SU-DHL-6 (cell line): Measurements from ENCODE around the gene IQSEC3.
"Not testable (repeated sequence)": the region's sequence is repeated elsewhere in the genome, so short reads cannot be mapped to it uniquely, and the experiment has no call there.

Experiments
- H2AFZ ChIP-seq: fragments of 200-600 bp; sonication (generic); 2 replicates; pipeline ENCODE4 v1.6.1; 2014; ENCODE audit warnings: low read depth, mild to moderate bottlenecking, moderate library complexity, mixed read lengths, antibody characterized with exemption, low read length; ENCODE audit not compliant: severe bottlenecking
- H3F3A ChIP-seq: fragments of 200-600 bp; shearing (Covaris generic); 2 replicates; pipeline ENCODE4 v1.6.0; 2016; ENCODE audit warnings: antibody characterized with exemption, mild to moderate bottlenecking; ENCODE audit not compliant: insufficient read depth
- H3K27ac ChIP-seq: fragments of 200-600 bp; sonication (generic); 2 replicates; pipeline ENCODE4 v1.5.1; 2016; ENCODE audit warnings: low read depth, mild to moderate bottlenecking, low read length, moderate library complexity, mixed read lengths
- H3K27me3 ChIP-seq: fragments of 200-600 bp; sonication (generic), shearing (Covaris generic); 2 replicates; pipeline ENCODE4 v1.6.0; 2014; ENCODE audit warnings: mild to moderate bottlenecking, low read length
- H3K36me3 ChIP-seq: fragments of 200-600 bp; sonication (generic); 2 replicates; pipeline ENCODE4 v1.6.1; 2014; ENCODE audit warnings: mild to moderate bottlenecking, low read length, mixed read lengths
- H3K4me2 ChIP-seq: fragments of 300-600, 200-600 bp; shearing (Covaris generic), sonication (generic); 2 replicates; pipeline ENCODE4 v1.6.0; 2014; ENCODE audit warnings: low read length, low read depth, mild to moderate bottlenecking; ENCODE audit not compliant: poor library complexity, severe bottlenecking
- H3K4me3 ChIP-seq: fragments of 200-600 bp; sonication (generic); 2 replicates; pipeline ENCODE4 v1.5.1; 2014; ENCODE audit warnings: antibody characterized with exemption, low read length, mild to moderate bottlenecking, mixed read lengths; ENCODE audit not compliant: insufficient read depth, poor library complexity, severe bottlenecking
- H3K79me2 ChIP-seq: fragments of 200-600 bp; sonication (generic); 2 replicates; pipeline ENCODE4 v1.6.1; 2014; ENCODE audit warnings: mild to moderate bottlenecking, low read length, moderate library complexity; ENCODE audit not compliant: insufficient read depth
- H3K9ac ChIP-seq: fragments of 200-600 bp; sonication (generic); 2 replicates; pipeline ENCODE4 v1.7.0; 2014; ENCODE audit warnings: mild to moderate bottlenecking, low read length
- H3K9me2 ChIP-seq: fragments of 200-600 bp; sonication (generic); replicated peaks from 2 replicates; pipeline ENCODE4 v1.6.1; 2014; ENCODE audit warnings: low read length; ENCODE audit not compliant: insufficient read depth
- H3K9me3 ChIP-seq: fragments of 200-600 bp; sonication (generic); 2 replicates; pipeline ENCODE4 v1.6.1; 2014; ENCODE audit warnings: low read length, mixed read lengths; ENCODE audit not compliant: insufficient read depth
- H4K20me1 ChIP-seq: fragments of 200-600 bp; sonication (generic); 2 replicates; pipeline ENCODE4 v1.6.1; 2014; ENCODE audit warnings: low read depth, mild to moderate bottlenecking, antibody characterized with exemption, low read length, moderate library complexity, mixed read lengths
- CTCF ChIP-seq: fragments of 200-600 bp; sonication (generic); IDR thresholded peaks from one replicate; pipeline ENCODE4 v1.5.1; 2017; ENCODE audit warnings: antibody characterized with exemption, mild to moderate bottlenecking, low read length, moderate library complexity; ENCODE audit not compliant: insufficient read depth, poor library complexity, severe bottlenecking
- EZH2phosphoT487 ChIP-seq: fragments of 200-600 bp; sonication (generic), shearing (Covaris generic); conservative IDR thresholded peaks from 2 replicates; pipeline ENCODE4 v1.6.1; 2018; ENCODE audit warnings: mild to moderate bottlenecking, antibody characterized with exemption, low read length, moderate library complexity, mixed read lengths

IQSEC3 gene

GRCh38 chr12:77101-77719, 10.6 kb downstream of the IQSEC3 start:
- H3K9me3 ChIP-seq, H3K9me2 ChIP-seq, H3K27ac ChIP-seq, H2AFZ ChIP-seq, H3K4me3 ChIP-seq, H3K9ac ChIP-seq, H3K4me2 ChIP-seq, H3F3A ChIP-seq, H3K36me3 ChIP-seq, H3K79me2 ChIP-seq, H3K27me3 ChIP-seq, H4K20me1 ChIP-seq: not testable (repeated sequence)

DNA sequence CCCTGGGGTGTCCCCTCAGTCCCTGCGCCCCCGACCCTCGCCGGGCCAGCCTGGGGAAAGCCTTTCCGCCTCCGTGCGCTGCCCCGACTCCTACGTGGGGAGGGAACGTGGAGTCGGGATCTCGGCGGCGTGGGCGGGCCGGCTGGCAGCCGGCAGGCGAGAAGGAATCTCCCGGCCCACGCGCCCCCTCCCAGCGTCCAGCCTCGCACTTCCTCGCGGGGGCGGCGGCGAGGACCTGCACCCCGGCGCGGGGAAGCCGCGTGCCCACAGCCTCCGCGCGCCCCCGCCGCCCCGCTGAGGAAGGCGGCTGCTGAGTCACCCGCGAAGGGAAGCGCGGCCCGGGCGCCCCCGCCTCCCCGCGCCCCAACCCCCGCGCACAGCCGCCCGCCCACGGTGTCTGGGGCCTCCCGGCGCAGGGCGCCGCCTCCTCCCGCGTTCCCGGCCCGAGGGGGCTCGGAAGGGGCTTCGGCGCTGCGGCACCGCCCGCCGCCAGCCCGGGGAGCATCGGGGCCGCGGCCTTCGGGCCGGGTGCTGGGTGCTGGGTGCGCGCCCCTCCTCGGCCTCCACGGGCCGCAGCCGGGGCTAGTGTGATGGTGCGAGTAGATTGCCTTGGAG, 11.3 kb downstream of the IQSEC3 start:
- not testable (repeated sequence) for H3K27me3 ChIP-seq, H3K9ac ChIP-seq, H3K4me2 ChIP-seq, H3K4me3 ChIP-seq, H3K27ac ChIP-seq, H4K20me1 ChIP-seq, H3K9me3 ChIP-seq, H3K79me2 ChIP-seq, H2AFZ ChIP-seq, H3K36me3 ChIP-seq, H3F3A ChIP-seq, H3K9me2 ChIP-seq

- H3K27me3 ChIP-seq = no peaks in the 10 kb centered on the region
- H2AFZ ChIP-seq = no peak overlapping the region
- no peak overlapping the region for H3K4me3 ChIP-seq
- H3K9ac ChIP-seq = no peak overlapping the region
- no peaks in the 10 kb centered on the region for H4K20me1 ChIP-seq
- H3K79me2 ChIP-seq = no peaks in the 10 kb centered on the region
- no peaks in the 10 kb centered on the region for H3K9me3 ChIP-seq
- H3K4me2 ChIP-seq = no peak overlapping the region
- no peak overlapping the region for H3K27ac ChIP-seq
- TF ChIP-seq EZH2phosphoT487 = no peak
- no peak for TF ChIP-seq CTCF
- H3F3A ChIP-seq = no peaks in the 10 kb centered on the region
- no peaks in the 10 kb centered on the region for H3K36me3 ChIP-seq
- no peaks in the 10 kb centered on the region for H3K9me2 ChIP-seq
These were observed 12.4 kb downstream of the IQSEC3 start for GRCh38 chr12:78981-79380.

- no peak for TF ChIP-seq CTCF
- TF ChIP-seq EZH2phosphoT487 = no peak
- no peaks in the 10 kb centered on the region for H3K9me3 ChIP-seq
- H3K36me3 ChIP-seq = no peaks in the 10 kb centered on the region
- no peaks in the 10 kb centered on the region for H3F3A ChIP-seq
- H3K4me3 ChIP-seq = no peak overlapping the region
- H3K4me2 ChIP-seq = no peak overlapping the region
- no peaks in the 10 kb centered on the region for H4K20me1 ChIP-seq
- H2AFZ ChIP-seq = no peak overlapping the region
- H3K79me2 ChIP-seq = no peaks in the 10 kb centered on the region
- no peak overlapping the region for H3K27ac ChIP-seq
- no peaks in the 10 kb centered on the region for H3K27me3 ChIP-seq
- H3K9me2 ChIP-seq = no peaks in the 10 kb centered on the region
- H3K9ac ChIP-seq = no peak overlapping the region
These were observed 14.2 kb downstream of the IQSEC3 start for GRCh38 chr12:80681-81190.
